DMS79 (cell line): ENCODE data around the gene POLL.

ENCODE experiments used
- DNase-seq: peaks from one replicate; lab custom pipeline; 2025; lab: John Stamatoyannopoulos, UW

POLL gene

DNA sequence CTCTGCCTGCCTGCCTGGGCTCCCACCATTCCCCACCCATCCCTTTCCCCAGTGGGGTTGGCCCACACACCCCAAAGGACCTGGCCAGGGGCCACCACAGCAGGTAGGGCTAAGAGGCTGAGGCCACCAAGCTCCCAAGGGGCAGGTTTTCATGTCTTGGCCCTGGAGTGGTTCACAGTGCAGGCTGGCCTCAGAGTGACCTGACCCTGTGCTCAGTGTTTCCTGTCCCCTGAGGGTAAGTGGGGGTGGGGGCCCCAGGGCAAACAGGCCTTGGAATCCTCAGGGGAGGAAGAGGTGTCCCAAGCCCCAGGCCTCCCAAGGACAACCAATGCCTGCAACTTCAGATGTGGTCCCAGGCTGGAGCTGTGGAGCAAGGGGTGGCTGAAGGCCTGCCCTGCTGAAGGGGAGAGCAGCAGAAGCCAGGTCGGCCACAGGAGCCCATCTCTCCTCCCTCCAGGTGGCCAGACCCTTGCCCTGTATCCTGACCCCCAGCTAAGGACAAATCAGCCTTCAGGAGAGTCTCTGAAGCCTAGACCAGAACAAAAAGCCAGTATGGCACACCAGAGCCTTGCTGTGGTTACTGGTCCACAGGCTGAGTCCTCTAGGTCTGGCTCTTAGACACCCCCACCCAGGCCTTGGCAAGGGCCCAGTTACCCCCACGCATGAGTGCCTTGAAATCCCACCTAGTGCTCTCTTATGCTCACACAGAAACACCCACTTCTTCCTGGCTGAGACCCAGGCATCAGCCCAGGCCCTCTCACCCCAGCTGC, 27.6 kb downstream of the POLL start:
- DNase-seq, result peak; percentile 38

DNA sequence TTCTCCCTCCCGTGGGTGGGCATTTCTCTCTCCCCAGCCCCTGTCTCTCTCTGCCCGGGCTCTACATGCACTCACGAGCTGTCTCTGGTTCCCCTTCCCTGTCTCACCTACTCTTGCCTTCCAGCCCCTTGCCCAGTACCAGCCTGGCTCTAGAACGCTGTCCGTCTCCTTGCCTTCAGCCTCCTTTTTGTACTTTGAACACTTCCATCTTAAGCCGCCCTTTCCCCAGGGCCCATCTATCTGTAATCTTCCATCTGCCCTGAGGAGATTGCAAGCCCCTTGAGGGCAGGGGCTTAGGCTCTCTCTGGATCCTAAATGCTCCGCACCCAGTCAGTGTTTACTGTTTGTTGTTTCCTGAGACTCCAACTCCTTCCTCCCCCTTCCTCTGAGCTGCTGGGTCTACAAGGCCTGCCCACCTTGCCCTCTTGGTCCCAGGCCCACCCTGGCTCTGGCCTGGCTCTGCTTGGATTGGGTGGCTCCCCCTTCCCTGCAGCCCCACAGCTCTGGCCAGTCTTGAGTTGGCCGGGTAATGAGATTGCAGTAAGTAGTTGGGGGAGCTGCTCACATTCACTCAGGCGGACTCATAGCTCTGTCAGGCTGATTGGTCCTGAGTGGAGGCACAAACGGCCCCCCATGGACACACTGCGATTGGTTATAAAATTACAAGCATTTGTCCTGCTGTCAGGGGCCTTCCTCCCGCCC, 28.3 kb downstream of the POLL start:
- no peak for DNase-seq

DNA sequence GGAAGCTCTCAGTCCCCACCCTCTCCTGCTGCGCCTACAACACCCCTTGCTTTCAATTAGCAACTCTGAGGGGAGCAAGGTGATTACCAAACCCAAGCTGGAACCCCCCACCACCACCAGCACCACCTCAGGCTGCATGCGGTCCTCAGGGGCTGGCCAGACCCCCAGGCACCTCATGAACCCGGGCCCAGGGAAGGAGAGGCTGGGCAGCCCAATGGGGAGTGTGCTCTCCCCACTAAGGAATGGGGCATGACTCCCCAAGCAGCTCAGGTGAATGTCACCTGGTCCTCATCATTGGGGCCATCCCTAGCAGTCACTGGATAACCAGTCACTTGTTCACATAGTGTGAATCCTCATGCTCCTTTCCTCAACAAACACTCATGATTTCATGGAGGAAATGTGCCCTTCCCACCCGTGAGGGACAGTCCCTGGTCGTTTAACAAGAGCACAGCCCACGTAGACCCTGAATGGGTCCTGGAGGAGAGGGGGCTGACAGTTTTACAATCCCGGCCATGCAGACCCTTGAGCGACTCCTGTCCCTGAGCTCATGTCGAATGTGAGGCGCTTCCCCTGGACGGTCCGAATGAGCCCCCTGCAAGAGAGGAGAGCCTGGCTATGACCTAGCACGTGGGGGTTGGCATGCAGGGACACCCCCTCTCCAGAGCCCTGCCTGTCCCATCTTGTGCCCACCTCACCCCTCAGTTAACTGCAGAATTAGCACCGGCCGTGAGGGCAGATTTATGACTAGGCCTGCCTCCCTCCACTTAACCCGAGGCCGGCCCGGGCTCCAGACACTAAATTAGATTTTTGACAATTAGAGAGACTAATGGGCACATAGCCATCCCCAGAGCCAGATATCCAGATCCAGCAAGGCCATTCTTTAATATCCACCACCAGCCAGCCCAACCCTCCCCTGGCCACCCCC, 29.1 kb downstream of the POLL start:
- no peak for DNase-seq

DNA sequence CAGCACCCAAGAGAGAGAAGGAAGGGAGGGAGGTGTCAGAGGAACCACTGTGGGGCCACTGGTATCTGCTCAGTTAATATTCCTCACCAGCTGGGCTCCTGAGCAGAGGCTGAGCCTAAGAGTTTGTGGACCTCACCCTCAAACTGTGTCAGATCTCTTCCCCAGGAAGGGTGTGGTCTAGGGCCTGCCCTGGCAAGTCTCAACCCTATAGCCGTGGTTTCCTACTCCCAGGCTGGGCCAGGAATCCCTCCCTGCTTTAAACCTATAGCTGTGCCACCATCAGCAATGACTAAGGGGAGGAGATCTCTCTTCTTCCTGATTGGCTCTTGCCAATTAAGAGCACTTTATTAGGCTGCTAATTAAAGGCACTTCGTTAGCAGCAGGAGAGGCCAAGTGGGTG, 29.9 kb downstream of the POLL start:
- DNase-seq, result no peak

DNA sequence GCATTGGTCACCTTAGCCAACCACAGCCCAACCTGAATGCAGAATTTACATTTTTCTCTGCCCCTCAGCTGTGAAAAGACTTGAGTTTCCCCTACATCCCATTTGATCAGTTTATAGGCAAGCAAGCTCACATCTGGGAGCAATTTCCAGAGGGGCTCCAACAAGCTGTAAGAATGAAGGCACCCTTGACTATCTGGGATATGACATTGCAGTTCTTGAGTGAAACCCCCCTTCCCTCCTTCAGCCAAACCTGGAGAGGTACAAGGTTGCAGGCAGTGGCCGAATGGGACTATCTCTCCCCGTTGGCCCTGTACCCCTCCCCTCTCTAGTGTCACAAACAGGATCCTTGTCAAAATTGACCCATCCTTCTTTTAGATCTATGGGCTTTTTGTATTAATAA, 30.5 kb downstream of the POLL start:
- no peak for DNase-seq

DNA sequence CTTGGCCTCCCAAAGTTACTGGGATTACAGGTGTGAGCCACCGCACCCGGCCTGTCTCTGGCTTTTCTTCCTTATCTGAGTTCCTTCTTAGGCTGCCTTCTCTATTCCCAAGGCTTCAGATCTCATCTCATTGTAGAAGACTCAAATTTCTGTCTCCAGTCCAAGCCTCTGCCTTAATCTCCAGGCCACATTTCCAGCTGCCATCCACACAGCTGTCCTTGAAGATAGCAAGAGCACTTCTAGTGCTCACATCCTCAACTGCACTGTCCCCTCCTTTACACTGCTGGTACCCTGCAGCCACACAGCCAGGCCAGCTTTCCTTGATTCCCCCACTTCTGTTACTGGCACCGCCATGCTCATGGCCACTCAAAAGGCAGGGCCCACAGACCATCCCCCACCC, 35.6 kb downstream of the POLL start:
- DNase-seq, result no peak

DNA sequence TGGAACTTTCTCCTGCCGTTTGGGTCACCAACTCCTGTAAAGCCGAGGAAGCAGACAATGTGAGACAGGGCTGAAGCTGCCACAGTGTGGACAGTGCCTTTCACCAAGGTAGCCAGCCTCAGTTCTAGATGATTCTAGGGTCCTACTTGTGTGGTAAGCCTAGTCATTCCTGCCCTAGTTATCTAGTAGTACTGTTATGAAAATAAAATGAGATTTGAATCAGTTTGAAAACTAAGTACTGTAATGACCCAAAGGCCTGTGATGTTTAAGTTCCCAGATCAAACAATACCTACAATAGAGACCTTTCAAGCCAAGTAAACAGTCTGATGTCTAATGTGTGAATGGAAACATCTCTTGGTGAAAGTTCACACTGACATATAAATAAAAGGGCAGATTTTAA, 37.1 kb downstream of the POLL start:
- DNase-seq, result no peak

DNA sequence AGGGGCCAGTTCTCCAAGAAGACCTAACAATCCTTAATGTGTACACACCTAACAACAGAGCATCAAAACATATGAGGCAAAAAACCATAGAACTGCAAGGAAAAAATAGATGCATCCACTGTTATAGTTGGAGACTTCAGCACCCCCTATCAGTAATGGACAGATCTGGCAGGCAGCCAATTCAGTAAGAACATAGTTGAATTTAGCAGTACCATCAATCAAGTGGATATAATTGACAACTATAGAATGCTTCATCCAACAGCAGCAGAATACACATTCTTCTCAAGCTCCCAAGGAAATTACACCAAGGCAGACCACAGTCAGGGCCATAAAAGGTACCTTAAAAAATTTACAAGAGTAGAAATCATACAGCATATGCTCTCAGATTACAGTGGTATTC, 42.2 kb downstream of the POLL start:
- DNase-seq, result no peak

DNA sequence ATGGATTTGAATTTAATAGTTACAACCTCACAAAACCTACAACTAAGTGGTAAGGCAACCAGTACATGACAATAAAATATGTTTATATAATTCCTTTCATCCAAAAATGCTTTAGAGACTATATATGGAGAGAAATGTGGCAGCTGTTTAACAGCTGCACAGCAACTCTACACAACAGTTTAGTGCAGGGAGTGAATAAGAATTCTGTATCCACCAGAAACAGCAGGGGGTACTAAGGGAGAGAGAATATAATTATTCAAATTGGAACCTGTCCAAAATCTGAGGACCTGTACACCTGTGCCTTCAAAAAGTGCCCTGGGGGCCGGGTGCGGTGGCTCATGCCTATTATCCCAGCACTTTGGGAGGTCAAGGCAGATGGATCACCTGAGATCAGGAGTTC, 49.6 kb downstream of the POLL start:
- no peak for DNase-seq

DNA sequence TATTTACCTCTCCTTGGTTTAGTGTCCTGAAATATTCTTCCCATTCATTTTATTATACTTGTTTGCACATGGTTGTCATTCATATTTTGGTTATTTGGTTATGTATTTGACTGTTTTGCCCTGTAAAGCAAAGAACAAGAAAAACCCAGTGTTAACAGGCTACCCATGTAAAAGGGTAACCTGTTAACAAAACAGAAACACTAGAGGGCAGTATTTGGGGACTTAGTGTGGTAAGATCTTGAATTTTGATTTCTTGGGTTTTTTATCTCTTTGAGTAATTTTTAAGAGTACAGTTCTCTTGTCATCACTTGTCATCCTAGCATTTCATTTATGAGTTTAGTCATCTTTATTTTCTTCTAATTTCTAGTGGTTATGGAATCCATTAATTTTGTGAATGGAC, 51.3 kb downstream of the POLL start:
- no peak for DNase-seq

DNA sequence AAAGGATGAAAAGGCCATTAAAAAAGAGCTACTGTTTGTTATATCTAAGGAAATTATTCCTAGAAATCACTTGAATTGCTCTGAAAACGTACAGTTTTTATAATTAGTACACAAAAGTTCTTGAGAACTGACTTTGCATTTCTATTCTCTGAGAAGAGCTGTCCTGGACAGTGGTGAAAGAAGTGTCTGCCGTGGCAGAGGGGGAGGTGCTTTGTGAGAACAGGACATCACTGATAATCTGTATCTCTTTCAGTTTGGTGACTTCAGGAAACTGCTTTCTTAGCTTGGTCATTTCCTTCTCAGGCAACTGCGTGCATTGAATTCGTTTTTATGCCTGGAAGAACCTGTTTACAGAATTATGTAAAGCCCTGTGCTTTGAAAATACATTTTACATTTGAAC, 52.1 kb downstream of the POLL start:
- DNase-seq, result no peak

DNA sequence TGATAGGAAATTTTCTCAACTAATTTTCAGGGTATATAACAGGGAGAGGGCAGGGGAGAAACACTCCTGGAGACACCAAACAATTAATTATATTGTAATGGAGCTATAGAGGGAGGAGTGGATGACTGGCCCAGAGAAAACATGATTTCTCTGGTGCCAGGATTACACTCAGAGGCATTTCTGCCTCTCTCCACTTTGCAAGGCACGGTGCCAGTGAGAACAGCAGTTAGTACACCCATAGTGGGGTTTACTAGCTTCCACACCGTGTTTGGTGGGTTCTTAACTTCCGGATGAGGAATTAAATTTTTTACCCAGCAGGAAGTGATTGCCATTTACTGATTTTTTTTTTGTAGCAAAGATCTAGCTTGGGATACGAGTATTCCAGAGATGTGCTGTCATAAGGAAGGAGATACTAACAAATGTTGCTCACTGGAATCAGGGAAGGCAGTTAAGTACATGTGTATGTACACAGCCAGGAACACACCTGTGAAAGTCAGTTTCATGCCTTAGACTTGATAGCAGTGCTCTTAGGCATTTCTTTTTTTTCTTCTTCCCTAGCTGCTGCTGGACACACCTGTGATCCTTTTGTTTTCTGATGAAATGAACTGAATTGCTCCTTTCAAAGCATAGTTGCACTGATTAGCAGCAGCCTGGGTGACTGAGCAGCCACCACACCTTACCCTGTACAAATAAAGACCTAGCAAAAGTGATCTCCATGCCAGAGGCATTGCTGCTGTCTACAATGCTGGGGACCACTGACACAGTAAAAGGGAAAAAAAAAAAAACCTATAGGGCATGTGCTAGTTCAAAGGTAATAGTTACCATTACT, 58.1 kb downstream of the POLL start:
- DNase-seq, result no peak

DNA sequence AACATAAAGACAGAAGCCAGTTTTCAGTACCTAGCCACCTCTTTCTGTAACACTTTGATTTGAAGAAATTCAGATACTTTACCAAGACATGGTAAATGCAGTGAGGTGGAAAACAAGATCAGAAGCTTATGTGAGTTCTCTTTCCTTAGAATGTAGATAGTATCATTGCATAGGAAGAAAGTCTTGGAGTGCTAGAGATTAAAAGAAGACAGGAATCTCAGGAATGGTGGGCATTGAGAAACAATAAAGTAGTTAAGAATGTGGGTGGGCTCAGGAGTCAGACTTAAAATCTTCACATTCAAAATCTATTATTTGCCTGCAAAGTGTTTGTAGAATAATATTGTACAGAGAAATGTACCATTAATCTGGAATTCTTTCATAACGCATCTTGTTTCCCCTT, 58.9 kb downstream of the POLL start:
- DNase-seq, result no peak
